HG03354 (cell line): ENCODE results near the gene HPCA.

Experiments
- ATAC-seq: cut with Tn5 transposase; IDR thresholded peaks from one replicate; pipeline ENCODE4 v1.9.1; 2021; ENCODE audit warnings: mild to moderate bottlenecking; ENCODE audit not compliant: unreplicated experiment, poor library complexity, severe bottlenecking

HPCA gene

DNA sequence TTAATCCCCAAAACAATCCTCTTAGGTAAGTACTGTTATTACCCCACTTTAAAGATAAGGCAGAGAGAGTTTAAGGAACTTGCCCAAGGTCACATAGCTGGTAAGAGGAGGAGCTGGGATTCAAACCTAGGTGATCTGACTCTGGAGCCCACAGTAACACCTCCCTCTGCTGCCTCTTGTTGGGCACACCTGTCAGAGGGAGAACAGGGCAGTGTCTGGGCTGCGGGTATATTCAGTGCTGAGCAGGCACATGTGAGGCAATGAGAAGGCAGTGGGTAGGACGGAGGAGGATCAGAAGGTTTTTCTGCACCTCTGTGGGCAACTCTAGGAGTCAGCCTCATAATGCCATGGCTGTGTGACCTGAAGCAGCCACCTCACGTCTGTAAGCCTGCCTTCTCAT is 1.8 kb downstream of the HPCA start:
- no peak for ATAC-seq

DNA sequence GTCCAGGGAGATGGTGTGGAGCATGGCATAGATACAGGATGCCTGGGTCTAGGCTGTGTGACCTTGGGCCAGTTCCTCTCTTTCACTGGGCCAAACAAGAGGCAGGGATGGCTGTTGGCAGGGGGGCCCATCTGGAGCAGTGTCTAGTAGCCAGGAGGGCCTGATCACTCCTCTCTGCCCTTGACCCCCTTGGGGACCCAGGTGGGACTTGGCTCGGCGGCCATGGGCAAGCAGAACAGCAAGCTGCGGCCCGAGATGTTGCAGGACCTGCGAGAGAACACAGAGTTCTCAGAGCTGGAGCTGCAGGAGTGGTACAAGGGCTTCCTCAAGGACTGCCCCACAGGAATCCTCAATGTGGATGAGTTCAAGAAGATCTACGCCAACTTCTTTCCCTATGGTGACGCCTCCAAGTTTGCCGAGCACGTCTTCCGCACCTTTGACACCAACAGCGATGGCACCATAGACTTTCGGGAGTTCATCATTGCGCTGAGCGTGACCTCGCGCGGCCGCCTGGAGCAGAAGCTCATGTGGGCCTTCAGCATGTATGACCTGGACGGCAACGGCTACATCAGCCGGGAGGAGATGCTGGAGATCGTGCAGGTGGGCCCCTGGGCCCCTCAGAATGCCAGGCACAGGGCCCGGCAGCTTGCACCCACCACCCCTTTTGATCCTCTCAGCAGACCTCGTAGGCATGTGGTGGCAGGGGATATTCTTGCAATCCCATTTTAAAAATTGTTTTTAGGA is 2.6 kb downstream of the HPCA start:
- ATAC-seq = no peak

DNA sequence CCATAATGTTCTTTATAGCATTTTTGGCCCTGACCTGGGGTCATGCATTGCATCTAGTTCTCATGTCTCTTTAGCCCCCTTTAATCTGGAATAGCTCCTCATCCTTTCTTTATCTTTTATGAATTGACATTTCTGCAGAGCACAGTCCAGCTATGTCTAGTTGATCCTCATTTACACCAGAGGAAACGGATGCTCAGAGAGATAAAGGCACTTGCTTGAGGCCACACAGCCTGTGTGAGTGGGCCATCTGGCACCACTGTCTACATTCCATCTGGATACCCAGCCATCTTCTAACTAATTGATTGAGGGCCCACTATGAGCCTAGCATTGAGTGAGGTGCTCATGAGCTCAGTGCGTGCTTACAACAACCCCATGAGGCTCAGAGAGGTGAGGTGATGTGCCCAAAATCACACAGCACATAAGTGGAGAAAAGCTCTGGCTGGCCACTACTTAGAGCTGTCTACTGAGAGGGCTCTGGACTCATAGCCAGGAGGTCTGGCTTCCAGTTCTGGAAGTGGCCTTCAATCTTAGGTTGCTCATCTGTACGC is 3.5 kb downstream of the HPCA start:
- no peak for ATAC-seq

DNA sequence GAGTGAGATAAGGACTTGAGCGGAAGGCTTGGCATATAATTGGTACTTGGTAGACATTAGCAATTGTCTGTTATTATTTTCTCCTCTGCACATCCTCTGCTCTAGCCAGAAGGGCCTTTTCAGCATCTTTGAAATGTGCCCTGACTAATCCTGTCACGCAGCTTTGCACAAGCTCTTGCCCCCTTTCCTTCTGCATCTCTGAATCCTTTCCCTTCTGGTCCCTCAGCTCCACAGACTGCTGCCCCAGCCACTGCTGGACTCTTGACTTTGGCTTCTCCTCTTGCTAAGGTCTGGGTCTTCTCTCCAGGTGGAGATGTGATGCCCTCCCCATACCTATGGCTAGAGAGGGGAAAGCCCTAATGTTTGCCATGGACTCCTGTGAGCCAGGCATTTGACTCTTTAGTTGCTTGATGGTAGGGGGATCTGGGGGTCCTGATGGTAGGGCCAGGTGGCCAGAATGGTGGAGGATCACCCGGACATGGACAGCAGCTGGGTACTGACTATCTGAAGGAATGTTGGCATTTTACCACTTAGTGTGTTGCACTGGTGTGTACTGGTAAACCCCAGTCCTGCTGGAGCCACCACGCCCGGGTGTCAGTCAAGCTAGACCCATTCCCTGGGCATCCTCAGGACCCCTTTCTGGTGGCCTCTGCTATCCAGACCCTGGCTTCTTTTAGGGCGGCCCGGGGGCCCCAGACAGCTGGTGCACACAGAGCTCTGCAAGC is 4.4 kb downstream of the HPCA start:
- no peak for ATAC-seq

DNA sequence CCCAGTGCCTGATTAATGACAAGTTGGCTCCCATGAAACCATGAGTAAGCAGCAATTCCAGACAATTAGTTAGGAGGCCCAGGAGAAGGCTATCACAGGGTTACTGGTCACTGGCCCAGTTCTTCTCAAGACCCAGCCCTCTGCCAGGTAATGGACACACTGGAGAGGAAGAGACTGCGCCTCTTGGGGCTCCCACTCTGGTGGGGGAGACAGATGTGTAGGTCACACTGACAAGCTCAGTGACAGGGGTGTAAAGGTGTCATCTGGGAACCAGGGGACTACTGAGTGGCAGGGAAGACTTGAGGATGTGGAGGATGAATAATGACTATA is 4.9 kb downstream of the HPCA start:
- no peak for ATAC-seq

DNA sequence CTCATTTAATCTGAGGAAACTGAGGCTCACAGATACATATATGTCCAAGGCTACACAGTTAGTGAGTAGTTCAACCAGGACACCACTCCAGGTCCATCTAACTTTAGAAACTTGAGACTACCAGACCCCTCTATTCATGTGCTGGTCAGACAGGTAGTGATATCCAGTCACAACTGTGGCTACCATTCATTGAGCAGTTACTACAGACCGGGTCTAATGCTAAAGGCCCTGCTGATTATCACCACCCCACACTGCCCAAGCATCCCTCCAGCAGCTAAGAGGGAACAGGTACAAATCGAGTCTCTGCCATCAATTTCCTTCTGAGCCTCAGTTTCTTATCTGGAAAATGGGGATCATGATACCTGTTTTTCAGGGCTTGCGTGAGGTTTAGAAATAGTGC is 5.3 kb downstream of the HPCA start:
- no peak for ATAC-seq

DNA sequence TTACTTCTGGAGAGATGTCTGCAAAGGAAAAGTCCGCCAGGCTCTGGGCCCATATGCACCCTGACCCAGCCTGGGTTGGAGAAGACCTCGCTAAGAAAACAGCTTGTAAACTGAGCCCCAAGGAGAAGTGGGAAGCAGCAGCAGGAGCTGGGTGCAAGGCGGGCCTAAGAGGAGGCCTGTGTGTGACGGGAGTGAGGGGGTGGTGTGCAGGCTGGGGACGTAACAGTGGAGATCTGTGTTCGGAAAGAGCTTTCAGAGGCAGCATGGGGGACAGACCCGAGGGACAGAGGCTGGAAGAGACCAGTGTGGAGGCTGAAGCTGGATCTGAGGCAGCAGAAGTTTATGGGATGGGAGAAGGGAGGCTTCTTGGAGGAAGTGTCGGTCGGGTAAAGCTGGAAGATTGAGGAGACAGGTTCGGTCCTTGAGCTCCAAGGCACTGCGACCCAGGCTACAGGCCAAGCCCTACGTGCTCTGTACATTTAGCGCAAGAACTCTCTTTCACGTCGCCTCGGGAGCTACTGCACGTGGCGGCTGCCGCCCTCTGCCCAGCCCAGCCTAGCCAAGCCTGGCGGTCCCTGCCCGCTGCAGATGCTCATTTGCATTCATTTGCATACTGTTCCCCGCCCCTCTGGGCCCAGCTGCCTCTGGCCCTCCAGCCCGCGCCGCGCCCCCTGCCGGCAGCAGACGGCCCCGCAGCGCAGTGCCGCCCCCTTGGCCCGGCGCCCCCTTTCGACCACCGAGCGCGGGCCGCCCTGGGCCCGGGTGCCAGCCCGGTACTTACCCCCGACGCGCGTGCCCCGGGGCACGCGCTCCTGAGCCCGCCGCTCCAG is 6.3 kb downstream of the HPCA start:
- no peak for ATAC-seq

DNA sequence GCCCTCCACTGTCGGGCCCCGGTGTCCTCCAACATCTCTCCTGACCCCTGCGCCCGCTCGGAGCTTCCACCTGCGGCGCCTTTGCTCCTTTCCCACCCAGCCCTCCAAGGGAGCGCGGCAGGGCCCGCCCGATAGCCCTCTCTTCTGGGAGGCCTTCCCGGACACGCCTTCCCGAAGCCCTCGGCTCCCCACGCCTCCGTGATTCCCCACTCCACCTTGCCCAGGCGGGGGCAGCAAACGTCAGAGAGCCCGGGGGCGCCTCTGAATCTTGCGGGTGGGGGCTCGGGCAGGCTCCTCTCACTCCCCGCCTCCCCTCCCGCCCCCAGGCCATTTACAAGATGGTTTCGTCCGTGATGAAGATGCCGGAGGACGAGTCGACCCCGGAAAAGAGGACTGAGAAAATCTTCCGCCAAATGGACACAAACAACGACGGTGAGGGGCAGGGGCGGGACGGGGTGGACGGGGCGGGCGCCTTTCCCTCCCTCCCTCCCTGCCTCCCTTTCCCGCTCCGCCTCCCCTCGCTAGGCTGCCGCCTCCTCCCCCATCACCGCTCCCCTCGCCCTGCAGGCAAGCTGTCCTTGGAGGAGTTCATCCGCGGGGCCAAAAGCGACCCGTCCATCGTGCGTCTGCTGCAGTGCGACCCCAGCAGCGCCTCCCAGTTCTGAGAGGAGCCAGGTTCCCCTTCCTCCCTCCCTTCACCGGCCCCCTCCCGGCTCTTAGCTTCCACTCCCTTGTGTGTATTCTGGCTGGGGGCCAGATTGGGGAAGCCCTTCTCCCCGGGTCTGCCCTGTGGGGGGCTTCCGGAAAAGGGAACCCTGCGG is 7.1 kb downstream of the HPCA start:
- no peak for ATAC-seq

DNA sequence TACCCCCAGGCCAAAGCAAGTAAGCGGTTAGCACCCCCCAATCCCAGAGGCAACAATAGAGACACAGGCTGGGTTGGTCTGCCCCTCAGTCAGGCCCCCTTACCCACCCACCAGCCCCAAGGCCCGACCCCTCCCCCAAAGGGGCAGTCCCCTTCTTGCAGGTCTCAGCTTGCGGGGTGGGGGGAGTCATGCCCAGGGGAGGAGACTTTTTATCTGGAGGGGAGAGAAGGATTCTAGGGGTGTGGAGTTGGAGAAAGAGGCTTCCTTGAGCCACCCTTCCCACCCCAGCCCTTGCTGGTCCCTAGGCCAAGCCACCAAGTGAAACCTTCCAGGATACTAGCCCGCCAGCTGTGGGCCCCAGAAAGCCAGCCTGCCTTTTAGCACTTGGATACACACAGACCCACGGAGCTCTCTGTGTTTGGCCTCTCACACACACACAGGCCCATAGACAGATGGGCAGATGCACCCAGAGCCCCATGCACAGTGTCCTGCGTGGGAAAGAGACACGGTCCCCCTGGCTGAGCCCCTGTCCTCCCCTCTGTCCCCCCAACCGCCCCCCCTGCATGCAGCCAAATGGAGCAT is 7.8 kb downstream of the HPCA start:
- ATAC-seq = no peak

DNA sequence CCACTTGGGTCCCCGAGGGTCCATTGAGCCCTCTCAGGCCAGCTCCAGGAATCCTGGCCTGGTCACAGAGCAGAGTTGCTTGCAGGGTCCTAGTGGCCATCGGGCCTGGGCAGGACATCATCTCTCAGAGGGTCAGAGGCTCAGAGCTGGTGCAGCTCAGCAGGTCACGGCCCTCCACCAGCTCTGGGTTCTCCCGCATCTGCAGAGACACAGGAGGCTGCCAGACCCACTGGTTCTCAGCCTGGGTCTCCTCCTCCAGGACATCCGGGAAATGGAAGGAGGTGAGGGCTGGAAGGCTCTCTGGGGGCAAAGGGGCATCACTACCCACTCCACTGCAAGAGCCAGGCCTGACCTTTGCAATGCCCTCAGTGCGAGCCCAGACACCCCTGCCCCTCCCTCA is 8.4 kb downstream of the HPCA start:
- no peak for ATAC-seq

DNA sequence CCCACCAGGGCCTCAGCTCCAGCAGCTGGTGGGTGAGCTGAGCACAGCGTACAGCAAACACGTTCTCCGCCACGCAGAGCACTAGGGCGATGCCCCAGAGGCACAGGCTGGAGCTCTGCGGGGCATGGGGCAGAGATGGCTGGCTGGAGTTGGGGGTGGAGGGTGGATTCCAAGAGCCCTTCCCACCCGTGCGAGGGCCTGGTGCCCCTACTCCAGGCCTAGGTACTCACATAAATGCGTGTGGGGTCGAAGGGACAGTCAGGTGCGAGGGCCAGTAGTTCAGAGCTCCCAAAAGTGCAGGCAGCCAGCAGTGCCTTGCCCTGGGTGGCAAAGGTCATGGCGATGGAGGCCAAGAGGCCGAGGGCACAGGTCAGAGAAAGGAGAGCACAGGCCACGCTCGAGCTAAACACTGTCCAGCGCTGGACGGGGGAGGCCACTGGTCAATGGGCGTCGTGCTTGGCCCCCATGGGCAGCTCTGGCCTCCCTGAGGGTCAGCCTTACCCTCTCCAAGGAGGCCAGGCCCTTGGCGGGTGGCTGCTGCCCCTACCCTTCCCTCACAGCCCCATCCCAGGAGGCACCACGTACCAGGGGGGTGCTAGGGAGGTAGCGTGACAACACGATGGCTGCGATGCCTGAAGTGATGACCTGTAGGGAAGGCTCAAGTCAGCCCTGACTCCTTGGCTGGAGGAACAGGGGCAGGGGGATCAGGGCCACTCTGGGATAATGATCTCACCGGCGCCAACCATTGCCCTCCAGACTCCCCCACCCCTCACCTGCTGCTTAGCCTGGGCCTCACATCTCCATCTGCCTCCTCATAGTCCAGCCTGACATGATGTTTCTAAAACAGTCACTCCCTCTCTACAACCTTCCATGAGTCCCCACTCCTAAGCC is 9.3 kb downstream of the HPCA start:
- ATAC-seq = no peak

DNA sequence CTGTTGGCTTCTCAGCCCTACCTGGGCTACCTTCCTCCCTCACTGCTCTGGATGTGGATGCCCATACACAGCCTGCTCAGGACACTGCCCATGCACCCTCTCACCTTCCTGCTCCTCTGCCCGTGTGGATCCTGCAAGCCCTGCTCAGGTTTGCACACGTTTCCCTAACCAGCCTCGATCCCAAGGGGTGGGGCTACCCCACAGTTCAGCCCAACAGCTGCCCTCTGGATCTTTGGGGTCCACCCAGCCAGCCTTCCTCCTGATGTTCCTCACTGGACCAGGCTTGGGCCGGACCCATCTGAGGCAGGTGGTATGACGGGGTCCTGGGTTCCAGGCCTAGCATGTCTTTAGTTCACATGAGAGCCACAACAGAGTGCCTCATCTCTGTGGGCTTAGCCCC is 10.2 kb downstream of the HPCA start:
- no peak for ATAC-seq

DNA sequence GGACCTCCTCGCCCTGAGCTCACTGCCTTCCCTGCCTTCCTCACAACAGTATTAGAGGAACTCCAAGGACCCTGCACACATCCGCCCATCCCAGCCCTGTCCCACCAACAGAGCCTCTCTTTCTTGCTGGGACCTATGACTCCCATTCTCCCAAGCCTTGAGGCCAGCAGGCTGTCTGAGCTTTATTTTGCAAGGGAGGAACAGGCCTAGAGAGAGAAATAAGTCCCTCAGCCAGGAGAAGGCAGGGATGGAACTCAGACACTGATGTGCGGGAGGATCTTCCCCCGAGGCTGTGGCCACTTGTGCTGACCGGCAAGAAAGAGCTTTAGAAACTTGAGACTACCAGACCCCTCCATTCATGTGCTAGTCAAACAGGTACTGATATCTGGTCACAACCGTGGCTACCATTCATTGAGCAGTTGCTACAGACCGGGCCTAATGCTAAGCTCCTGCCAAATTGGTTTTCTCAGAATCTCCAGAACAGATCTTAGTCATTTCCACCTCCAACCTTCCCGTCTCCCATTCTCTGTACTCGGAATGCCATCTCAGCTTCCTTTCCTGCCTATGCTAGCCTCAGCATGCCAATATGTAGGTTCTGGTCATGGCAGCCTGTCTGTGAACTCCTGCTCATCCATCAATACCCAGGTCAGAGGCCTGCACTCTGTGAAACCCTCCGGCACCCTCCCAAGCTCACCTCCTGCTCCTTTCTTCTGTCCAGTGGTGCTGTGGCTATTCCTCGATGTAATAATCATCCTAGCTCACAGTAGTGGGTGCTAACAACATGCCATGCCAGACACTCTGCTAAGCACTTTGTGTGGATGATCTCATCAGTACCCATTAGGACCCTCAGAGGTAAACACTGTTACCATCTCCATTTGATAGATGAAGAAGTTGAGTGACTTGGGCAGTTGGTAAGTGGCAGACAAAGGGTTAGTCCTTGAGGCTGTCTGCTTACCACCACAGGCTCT is 11.1 kb downstream of the HPCA start:
- no peak for ATAC-seq

DNA sequence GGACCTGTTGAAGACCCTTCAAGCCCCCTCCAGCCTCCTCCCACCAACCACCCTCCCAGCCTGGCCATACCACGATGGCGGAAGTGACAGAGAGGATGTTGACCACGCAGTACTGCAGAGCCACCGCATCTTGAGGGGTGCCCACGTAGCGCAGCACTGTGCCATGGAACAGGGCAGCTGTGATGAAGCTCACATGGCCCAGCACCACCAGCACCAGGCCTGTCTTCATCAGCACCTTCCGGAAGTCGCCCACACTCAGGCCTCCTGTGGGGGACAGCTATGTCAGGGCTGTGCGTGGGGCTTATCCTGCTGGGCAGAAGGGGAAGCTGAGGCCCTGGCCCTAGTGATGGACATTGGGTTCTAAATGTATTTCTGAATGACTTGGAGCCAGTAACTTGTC is 11.8 kb downstream of the HPCA start:
- no peak for ATAC-seq

DNA sequence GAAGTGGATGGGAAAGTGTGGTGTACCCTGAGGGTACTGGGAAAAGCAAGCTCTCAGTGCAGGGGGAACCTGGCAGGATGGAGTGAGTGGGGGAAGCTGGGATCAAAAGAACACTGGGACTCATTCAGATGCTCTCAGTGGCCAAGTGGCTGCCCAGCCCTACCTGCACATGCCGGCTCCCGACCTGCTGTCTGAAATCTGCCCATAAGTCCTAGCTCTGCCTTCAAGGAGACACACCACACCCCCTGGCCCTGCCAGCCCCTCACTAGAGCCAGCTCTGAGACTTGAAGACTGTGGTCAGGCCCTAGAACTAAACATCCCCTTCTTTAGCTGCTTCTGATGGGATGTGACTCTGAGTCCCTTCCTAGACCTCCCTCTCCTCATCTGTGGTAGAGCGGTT is 12.7 kb downstream of the HPCA start:
- ATAC-seq = no peak

DNA sequence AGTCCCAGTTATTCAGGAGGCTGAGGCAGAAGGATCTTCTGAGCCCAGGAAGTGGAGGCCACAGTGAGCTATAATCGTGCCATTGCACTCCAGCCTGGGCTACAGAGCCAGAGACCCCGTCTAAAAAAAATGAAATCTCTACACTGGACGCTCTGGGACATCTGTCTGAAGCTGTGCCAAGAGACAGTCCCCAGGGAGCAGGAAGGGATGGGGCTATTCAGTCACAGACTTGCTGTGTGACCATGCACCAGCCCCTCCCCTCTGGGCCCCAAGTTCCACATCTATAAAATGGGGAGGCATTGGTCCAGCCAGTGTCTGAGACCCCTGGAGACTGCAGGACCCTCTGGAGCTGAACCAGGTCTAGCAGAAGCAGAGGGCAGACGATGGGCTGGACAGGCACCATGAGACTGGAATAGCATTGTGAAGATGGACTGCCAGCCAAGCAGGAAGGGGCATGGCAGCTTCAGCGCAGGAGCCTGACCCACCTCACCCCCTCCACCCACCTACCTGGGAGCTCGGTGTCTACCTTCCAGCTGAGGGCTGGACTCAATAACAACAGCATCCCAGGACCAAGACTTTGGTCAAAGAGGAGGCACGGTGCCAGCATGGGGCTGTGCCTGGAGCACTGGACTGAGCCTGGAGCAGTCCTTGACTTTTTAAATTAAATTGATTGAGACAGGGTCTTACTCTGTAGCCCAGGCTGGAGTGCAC is 13.4 kb downstream of the HPCA start:
- ATAC-seq = no peak
